Cardiac septum (tissue), 1 donor: ENCODE measurements around the gene LSM14A. TPM values are rescaled to one million over a fixed set of nuclear protein-coding genes. Genes with fewer than 3 reads are reported as not detected.

Experiments
- DNase-seq: peaks from one replicate; pipeline ENCODE4 v3.0.0-alpha.2; 2020; ENCODE audit warnings: low spot score
- intact Hi-C: fragments of 100-400 bp; cut with DNase I; formaldehyde crosslinking; loops from one replicate; pipeline ENCODE4 v1.14.0; 2022
- total RNA-seq: library from RNA; stranded (reverse); fragmentation: NEBNext Ultra II Directional; extraction: Animal tissue kit (Norgen Biotek cat#: 25700); gene quantifications from one replicate; pipeline ENCODE4 v1.2.1, GENCODE V29; 2021
- donor health status: DM: no; HTN: no; CAD: no.

Gene LSM14A
- total RNA-seq, 1 donor from 2014 or later: 69.5 TPM

GRCh38 chr19:34269968-34270621 is 97.8 kb downstream of the LSM14A start:
- peak; percentile 88 for DNase-seq
- intact Hi-C loops: loop anchor here (5.0 kb wide), 1 partner anchor 47 kb away; no protein-coding TSS in a partner anchor

GRCh38 chr19:34273121-34273520 is 100.8 kb downstream of the LSM14A start:
- intact Hi-C loops: loop anchor here (5.0 kb wide), 1 partner anchor 44 kb away; no protein-coding TSS in a partner anchor
- DNase-seq: no peak

- intact Hi-C loops: loop anchor here (5.0 kb wide), 1 partner anchor 43 kb away; no protein-coding TSS in a partner anchor
- no peak for DNase-seq
These were observed 102.1 kb downstream of the LSM14A start for GRCh38 chr19:34274284-34274826.

- intact Hi-C loops: loop anchor here (5.0 kb wide), 1 partner anchor 42 kb away; no protein-coding TSS in a partner anchor
- DNase-seq: no peak
These were observed 102.7 kb downstream of the LSM14A start for GRCh38 chr19:34274827-34275625.

- no peak for DNase-seq
- intact Hi-C loops: no loop called here
These were observed 103.4 kb downstream of the LSM14A start for GRCh38 chr19:34275705-34276104.

GRCh38 chr19:34276614-34277013 is 104.3 kb downstream of the LSM14A start:
- no peak for DNase-seq
- intact Hi-C loops: no loop called here

- intact Hi-C loops: no loop called here
These were observed 104.9 kb downstream of the LSM14A start for GRCh38 chr19:34277244-34277643.

GRCh38 chr19:34278783-34279182 is 106.5 kb downstream of the LSM14A start:
- intact Hi-C loops: no loop called here
- DNase-seq: no peak

More at GRCh38 chr19:34277244-34277643, 104.9 kb downstream of the LSM14A start:
- DNase-seq: no peak

Other genes starting within 250 kb of the LSM14A start
- 26.7 TPM for gene GARRE1, start 82.0 kb downstream of the LSM14A start, total RNA-seq
- 512 TPM for gene GPI, start 192.7 kb downstream of the LSM14A start, total RNA-seq
- 8.5 TPM for gene PDCD2L, start 231.9 kb downstream of the LSM14A start, total RNA-seq